HG02938 (cell line): ENCODE data around the gene CAMK1D.
"Not testable (repeated sequence)": the region's sequence is repeated elsewhere in the genome, so short reads cannot be mapped to it uniquely, and the experiment has no call there.

Experiments used
- ATAC-seq: cut with Tn5 transposase; IDR thresholded peaks from one replicate; pipeline ENCODE4 v1.9.1; 2021; ENCODE audit warnings: mild to moderate bottlenecking, moderate library complexity; ENCODE audit not compliant: unreplicated experiment

The CAMK1D gene

DNA sequence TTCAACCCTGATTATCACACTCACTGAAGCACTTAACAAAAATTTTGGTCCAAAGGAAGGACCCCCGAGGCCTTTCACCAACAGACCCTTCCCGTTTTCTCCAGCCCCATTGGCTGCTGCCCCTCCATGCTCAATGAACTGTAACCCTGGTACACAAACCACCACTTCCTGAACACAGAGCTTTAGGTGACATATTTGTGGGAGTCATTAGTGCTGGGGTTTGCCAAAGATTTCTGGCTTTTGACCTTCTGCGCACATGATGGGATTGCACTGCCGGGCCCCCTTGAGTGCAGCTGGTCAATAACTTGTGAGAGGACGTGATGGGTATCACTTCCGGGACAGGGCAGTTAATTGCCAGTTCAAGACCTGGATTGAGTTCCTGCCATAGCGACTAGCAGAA lies 9.0 kb upstream of the CAMK1D start:
- ATAC-seq: no peak

DNA sequence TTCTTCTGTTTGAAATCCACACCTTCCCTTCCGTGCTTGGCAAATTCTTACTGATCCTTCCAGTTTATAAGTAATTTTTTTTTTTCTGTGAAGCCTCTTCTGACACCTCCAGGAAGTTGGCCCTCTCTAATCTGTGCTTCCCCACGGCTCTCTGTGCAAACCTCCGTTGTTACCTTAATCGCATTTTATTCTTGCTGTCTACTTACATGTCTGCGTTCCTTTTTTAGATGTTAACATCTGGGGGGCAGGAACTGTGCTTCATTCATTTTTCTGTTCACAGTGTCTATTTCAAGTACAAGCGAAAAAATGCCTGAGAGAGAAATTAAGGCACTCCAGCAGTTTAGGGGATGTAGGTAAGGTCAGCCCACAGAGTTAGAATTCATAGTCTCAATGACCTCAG lies 8.4 kb upstream of the CAMK1D start:
- no peak for ATAC-seq

DNA sequence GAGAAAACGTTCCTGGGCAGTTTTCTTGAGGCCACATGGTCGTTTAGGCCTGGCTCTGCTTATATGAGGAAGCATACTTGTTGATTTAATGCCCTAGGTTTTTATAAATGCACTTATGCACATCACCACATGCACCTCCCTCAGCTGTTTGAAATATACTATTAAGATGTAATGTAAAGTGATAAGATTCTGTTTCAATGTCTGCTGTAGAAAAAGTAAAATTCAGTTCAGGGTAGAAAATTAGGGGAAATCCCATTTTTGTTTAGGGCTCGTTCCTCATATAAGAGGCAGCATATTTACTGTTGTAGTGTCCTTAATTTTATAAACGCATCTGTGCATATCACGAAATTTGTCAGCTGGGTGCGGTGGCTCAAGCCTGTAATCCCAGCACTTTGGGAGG lies 7.8 kb upstream of the CAMK1D start:
- ATAC-seq: no peak

DNA sequence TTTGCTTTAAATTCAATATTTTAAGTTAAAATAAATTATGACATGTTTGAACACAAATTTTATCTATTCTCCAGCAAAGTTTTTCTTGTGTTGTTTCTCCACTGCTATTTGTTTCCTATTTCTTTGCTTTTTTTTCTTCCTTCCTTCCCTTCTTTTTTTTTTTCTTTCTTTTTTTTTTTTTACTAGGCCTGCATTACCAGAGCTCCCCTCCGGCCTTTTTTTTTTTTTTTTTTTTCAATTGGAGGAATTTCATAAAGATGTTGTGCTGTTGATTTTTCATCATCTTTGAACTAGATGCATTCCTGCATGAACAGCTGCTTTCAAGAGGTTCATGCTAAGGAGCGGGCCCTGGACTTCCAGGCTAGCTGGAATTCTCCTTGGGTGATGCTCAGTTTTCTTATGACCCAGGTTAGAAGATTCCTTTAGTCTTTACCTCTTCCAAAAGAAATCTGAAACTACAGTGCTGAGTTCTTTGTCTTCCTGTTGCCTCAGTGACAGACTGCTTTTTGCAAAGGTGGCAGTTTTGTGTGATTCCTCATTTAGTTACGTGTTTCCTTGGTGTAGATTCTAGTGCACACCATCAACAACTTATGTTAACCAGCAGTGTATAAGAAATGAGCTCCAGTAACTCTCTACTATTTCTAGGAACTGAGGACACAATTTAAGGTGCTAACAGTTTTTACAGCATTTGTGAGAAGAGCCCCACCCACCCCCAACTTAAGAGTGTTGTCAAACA lies 4.8 kb upstream of the CAMK1D start:
- ATAC-seq: no peak

DNA sequence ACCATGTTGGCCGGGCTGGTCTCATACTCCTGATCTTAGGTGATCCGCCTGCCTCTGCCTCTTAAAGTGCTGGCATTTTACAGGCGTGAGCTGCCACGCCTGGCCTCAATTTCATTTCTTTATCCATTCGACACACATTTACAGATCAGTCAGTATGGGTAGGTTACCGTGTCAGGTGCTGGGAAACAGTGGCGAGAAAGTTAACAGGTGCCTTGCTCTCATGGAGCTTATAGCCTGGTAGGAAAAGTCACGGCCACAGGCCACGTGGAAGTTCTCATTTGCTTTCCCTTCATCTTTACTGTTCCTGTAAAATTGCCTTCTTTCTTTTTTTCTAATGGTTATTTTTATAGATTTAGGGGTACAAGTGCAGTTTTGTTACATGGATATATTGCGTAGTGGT lies 2.6 kb upstream of the CAMK1D start:
- ATAC-seq: no peak

DNA sequence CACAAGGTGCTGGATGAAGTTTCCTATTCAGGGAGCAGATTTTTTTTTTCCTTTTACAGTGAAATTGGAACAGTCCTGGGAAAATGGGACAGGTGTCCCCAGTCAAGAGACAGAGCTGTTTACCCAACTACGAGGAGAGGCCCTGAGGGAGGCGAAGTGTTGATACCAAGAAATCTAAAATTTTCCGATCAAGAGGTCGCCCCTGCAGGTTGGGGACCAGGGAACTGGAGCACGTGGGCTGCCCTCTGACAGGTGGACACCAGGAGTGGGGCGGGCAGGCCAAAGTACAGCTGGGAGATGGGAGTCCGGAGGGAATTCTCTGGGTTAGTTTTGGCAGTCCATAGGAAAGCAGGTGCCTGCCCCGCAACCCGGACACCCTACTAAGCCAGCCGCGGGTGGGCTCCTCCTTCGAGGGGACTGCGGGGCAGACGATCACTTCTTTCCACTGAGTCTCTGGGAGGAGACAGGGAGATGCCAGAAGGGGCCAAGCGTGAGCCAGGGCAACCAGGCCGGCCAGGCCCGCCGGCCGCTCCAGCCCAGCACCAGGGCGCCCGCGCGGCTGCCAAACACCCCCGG lies 965 bp upstream of the CAMK1D start:
- ATAC-seq: no peak

DNA sequence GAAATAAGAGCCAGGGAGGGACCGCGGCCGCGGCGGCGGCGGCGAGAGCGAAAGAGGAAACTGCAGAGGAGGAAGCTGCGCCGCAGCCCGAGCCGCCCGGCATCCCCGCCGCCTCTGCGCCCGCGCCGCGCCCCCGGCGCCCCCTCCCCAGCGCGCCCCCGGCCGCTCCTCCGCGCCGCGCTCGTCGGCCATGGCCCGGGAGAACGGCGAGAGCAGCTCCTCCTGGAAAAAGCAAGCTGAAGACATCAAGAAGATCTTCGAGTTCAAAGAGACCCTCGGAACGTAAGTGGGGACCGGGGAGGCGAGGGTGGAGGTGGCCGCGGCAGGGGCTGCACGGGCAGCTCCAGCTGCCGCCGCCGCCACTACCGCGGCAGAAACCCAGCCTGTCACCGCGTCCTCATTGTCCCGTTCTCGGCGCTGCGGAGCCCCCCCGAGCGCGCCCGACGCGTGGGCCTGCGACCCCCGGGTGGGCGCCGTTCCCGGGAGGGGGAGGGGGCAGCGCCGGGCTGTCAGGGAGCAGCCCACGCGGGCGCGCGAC lies 351 bp downstream of the CAMK1D start:
- peak; percentile 57 for ATAC-seq

DNA sequence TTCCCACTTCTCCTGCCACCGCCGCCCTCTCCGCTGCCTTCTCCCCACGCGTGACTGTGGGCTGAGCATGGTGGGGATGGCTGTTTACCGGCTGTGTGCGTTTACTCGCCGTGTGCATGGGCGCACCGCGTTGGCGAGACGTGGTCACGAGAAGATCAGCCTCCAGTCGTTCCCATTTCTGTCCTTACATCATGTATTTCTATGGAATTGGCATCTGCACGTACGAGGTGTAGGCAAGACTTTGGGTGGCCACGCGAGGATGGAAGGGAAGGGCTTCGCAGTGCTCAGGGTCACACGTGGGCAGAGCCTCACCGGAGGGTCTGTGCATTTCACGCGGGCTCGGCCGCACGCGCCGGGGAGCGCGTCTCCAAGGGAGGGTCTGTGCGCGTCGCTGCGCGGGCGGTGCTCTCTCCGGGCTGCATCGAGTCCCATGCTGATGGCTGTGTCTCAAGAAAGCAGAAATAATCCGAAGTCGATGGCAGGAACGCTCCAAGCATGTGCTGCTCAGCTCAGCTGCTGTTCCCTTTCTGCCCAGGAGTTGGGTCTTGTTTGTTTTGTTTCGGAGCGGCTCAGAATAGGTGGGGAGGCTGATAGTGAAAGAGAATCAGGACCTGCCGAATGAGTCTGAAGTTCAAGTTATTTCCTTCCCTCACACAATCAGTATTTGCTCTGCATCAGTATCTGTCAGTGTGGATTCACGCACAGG lies 973 bp downstream of the CAMK1D start:
- peak; percentile 52 for ATAC-seq

DNA sequence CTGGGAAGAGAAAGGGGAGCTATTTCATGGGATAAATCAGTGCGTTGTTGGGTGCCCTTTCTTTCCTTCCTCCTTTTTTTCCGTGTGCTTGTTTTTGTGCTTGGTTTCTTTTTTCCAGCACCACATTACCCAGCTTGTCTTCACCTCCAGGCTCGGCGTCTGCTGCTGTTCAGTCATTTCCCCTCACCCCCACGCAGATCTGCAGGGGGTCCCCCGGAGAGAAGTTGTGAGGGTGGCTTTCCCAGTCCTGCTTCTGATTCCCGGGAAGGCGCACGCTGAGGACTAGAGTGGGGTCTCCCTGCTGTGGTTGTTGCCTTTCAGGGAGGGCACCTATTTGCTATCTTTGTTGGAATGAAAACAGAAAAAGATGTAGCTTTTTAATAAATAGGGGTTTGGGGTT lies 1.6 kb downstream of the CAMK1D start:
- no peak for ATAC-seq

DNA sequence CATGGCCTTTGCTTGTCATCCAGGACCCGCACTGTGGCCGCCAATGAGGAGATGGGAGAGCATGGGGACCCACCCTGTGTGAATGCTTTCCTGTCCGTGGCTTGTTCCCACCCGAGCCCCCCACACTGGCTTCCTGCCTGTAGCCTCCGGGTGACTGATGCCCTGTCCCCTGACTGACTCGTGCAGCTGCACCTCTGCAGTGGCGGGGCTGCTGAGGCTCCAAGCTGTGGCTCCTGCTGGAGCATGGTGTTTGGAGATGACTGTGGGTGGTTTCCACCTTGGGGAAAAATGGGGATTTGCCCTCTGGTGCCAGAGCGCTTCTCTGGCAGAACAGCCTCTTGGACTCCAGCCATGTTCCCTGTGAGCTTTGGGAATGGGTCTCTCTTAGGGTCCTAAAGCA lies 2.1 kb downstream of the CAMK1D start:
- ATAC-seq: no peak

DNA sequence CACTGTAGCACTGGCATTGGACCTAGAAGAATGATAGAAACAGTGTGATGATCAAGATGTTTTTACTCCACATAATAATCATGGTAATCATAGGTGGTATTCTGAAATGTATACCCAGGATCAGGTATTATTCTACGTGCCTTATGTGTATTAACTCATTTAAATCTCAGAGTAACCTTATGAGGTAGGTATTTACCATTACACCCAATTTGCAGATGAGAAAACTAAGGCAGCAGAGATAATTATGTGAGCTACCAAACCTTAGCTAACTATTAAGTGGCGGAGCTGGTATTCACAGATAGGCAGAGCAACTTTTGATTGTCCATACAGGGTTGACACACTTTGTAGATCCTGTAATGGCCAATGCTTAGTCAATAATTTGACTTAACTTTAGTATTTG lies 2.5 kb downstream of the CAMK1D start:
- ATAC-seq: no peak

DNA sequence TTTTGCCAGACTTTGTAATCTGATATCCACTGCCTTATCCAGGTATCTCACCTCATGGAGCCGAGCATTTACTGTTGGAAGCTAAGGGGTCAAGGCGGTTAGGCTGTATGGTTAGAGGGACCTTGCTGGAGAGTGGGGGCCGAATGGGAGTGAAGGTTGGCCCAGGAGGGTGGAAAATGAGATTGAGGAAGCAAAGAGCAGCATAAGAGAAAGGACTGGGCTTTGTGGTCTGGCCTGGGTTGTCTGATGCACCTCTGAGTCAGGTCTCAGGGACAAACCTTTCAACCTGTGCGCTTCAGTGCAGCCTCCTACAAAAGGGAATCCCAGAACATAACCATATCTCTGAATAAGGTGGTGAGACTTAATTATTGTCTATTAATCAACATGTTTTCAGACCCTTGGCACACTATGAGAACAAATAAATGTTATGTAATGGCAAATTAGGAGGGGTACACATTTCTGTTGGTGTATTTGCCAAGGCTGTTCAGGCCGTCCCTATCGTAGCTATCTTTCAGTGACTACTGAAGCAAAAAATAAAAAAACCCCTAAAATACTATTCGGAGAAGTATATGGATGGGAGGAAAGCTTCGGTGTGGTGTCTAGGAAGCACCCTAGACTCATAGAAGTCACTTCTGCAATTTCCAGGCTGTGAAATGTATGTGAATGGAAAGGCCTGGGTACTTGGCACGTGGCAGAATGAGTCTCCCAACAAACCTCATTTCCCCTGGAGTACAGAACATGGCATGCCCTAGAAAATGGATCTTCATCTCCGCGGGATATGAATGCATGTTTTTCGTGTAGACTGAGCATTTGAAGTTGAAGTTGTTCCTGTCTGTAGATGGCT lies 4.3 kb downstream of the CAMK1D start:
- no peak for ATAC-seq

DNA sequence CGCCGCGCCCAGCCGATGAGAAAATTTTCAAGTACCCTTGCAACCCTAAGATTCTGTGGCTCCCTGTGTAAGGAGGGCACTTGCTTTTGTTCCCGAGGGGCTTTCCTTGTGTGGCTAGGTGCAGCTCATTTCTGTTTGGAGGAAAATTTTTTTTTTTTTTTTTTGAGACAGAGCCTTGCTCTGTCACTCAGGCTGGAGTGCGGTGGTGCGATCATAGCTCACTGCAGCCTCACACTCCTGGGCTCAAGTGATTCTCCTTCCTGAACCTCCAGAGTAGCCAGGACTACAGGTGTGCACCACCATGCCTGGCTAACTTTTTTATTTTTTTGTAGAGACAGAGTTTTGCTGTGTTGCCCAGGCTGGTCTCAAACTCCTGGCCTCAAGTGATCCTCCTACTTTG lies 5.3 kb downstream of the CAMK1D start:
- ATAC-seq: not testable (repeated sequence)

DNA sequence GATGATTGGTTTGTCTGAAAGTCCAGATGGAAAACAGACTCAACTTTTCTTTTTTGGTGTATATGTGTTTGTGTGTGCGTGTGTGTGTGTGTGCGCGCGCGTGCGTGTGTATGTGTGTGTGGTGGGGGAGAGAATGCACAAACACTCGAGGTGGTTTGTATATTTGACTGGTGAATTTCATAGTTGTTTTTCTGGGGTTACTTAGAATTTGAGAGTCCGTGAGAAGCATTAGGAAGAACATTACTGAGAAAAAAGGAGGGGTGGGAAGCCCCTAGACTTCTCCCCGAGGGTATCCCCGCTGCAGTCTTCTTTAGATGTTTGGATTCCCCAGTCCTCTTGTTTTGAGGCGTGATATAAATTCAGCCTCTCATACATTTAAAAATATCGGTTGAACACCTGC lies 6.0 kb downstream of the CAMK1D start:
- no peak for ATAC-seq

DNA sequence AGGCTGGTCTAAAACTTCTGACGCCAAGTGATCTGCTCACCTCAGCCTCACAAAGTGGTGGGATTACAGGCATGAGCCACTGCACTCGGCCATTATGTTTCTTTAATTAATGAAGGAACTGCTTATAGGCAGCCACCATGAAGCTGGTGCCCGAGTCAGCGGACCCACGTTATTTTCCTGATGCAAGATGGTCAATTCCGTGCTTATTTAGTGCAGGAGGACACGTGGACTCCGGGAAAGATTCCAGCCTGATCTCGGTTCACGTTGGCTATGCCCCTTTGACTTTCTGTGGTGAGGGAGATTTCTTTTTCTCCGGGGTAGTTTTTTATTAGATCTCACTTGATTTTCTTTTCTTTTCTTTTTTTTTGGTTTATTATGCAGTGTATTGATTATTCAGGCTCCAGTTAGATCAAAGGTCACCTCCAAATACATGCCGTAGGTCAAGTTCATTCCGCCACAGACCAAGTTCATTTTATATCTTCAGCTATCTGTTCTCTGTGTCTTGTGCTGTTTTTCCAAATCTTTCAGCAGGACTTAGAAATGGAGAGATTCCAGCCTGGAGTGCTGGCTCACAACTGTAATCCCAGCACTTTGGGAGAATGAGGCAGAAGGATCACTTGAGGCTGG lies 8.3 kb downstream of the CAMK1D start:
- ATAC-seq: no peak

DNA sequence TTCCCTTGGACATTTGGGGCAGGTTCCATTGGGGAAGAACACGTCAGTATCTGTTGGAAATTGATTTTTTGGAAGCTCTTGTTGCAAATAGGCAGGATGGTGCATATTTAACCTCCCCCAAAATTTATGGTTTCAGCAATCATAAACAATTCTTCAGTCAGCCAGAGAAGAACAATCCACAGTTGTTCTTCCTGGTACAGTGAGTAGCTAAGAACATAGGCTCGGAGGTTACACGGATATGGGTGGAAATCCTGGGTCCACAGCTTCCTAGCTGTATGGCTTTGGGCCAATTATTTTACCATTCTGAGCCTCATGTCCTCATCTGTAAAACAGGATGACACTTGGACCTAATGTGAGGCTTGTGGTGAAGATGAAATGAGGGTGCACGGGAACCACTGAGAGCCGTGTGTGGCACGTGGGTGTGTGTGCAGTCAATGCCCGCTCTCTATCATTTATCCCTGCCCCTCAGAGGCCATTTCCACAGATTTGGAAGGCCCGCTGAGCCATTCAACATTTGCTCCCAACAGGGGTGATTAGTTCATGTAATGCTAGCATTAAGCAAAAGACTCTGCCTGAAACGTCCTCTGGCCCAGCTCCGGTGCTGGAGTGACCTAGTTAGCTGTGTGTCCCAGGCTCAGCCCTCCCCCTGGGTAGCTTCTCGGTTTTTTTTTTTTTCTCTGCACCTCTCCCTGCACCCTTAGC lies 9.7 kb downstream of the CAMK1D start:
- ATAC-seq: no peak

DNA sequence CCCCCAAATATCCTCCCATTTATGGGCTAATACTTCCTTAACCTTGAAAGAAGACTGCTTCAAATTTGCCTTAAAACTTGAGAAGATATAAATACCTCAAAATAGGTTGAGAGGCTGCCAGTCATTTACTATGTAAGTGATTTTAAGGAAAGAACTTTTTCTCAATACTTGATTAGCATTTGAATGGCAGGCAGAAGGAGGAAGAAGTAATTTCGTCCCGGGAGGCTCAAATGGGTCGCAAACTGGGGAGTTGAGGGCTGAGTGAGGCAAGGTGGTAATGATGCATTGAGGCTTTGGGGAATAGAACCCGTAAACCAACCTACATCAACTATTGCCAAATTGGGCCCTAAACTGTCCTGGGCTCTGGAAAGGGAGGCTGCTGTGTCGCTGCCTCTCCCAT lies 11.1 kb downstream of the CAMK1D start:
- ATAC-seq: no peak

DNA sequence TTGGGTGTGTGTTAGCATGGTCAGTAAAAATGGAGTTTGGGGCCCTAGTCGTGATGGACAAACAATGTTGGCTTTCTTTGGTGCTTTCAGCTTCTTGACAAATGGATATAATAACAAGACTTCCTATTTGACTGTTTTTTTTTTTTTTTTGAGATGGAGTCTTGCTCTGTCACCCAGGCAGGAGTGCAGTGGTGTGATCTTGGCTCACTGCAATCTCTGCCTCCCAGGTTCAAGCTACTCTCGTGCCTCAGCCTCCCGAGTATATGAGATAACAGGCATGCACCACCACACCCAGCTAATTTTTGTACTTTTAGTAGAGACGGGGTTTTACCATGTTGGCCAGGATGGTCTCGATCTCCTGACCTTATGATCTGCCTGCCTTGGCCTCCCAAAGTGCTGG lies 11.8 kb downstream of the CAMK1D start:
- ATAC-seq: not testable (repeated sequence)

DNA sequence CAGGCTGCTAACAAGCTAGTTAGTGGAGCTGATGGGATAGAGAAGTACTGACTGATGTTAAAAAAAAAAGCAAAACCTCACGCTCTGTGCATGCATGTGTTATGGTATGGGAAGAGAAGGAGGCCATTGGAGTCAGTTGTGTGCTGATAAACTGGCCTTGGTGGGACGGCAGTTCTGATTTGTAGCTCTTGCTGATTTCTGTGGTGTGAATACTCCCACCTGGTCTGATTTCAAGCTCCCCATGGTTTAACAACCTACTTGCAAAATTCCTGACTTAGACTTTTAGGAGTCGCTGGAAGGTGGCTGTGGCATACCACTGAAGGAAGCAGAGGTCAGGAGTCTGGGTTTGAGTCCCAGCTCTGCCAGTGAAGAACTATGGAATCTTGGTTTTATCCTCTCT lies 15.2 kb downstream of the CAMK1D start:
- ATAC-seq: no peak

DNA sequence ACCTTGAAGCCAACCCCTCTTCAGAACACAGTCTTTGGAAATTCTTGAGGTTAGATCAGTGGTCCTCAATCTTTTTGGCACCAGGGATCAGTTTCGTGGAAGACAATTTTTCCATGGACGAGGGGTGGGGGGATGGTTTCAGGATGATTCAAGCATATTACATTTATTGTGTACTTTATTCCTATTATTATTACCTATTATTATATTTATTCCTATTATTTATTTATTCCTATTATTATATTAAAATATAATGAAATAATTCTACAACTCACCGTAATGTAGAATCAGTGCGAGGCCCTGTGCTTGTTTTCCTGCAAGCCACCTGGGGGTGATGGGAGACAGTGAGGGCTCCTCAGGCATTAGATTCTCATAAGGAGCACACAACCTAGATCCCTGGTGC lies 17.9 kb downstream of the CAMK1D start:
- ATAC-seq: no peak
